ENCODE results near the gene POLK. TPM values are rescaled to one million over a fixed set of nuclear protein-coding genes. Genes with fewer than 3 reads are reported as not detected.

Gene POLK
- 6.9 to 13.9 TPM (median 11.2 TPM) in 5 replicates for total RNA-seq (2022; extraction: Qiagen RNA extraction; ENCODE audit: low read depth)

DNA sequence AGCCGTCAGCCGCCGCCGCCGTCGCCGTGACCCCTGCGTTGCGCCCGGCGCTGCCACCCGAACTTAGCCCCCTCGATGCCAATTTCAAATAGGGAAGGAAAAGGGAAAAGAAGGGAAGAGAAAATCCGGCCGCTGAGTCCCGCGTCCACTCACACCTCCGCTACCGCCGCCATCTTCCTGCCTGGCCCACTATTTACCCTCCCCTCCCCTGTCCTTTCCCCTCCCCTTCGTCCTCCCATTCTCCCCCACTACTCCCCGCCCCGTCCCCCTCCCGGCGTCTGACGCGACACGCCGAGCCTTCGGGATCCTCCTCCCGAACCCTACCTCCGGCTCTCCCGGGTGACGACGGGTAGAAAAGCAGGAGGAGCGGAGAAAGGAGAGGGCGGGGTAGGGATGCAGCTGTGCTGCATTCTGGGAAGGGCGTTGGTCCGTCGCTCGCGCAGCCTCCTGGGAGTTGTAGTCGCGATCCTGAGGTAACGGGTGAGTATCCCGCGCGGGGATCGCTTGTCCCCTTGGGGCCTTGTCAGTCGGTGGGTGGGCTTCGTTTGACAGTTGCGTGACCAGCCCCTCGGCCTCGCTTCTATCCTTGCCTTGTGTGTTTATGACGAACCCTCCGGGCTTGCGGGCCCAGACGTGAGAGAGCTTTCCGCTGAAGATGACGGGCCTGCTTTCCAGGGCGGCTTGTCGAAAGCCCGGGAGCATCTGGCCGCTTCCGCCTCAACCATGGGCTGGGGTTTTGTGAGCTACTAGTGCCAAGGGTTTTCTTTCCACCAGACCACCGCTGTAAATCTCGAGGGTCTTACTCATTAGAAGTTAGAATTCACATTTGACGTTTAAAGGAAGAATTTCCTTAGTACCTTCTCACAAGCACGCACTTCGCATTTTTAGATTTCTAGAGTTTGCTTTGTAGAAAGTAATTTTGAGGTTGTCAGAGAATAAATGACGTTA, at the start of gene POLK, which contains the start of gene CERT1:
Gene POLK, plus strand, starts transcription at position 457 of the 948 bp plus-strand sequence.
Gene CERT1, minus strand, starts transcription at position 195 of the 948 bp plus-strand sequence. CDS start 422 bp downstream, outside the sequence.

DNA sequence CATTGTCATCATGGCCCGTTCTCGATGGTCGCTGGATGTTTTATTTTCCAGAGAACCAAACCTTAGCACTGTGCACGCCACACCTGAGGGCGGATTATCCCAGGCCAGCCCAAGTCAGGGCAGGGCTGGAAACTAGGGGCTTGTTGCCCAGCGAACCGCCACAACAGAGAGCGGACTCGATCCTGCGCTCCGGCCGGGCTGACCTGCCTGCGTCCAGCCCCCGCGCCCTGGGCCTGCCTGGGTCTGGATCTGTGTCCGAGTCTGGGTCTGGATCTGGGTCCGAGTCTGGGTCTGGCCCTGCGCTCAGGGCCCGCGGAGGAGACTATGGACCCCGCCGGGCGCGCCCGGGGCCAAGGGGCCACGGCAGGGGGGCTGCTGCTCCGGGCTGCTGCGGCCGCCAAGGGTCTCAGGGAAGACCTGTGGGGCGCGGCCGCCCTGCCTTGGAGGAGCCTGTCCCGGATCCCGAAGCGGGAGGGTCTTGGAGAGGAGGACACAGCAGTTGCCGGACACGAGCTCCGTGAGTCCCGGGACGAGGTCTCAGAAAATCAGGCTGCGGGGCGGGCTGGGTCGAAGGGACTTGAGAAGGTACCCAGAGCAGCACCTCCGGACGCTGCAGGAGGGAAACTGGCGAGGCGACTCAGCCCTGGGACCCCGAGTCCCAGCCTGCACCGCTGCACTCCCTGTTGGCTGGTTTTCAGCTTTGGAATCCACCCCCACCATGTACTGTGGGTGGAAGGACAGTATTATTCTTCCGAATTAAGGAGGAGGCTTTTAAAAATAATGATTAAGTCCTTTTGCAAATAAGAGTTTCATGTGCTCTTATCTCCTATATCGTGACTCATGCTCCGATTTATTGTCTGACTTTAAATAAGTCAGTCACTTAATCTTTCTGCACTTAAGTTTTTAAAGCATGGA, 99.9 kb downstream of the POLK start, which contains the start of gene ANKDD1B:
Gene ANKDD1B, plus strand, starts transcription at position 143 of the 915 bp plus-strand sequence. Its CDS starts 182 bp downstream, at position 325.

Other genes with a start within 250 kb of the POLK start
- 22.0 to 28.3 TPM (median 25.4 TPM) in 5 replicates for gene HMGCR, start 174.7 kb upstream of the POLK start, total RNA-seq (2022; extraction: Qiagen RNA extraction; ENCODE audit: low read depth)
- gene CERT1, start 262 bp upstream of the POLK start, total RNA-seq (2022; extraction: Qiagen RNA extraction; ENCODE audit: low read depth): 18.9 to 34.6 TPM (median 25.0 TPM) in 5 replicates
- 0.14 to 0.17 TPM in 2 of 5 replicates, not detected in the others for gene ANKDD1B, start 99.6 kb downstream of the POLK start, total RNA-seq (2022; extraction: Qiagen RNA extraction; ENCODE audit: low read depth)
- 8.8 to 13.9 TPM (median 10.3 TPM) in 5 replicates for gene POC5, start 205.5 kb downstream of the POLK start, total RNA-seq (2022; extraction: Qiagen RNA extraction; ENCODE audit: low read depth)

Measured in A549 treated with ZK216348 at 1 μM for 4 hours (cell line).